Jurkat, Clone E6-1 (cell line): ENCODE data around the gene PDXP. TPM values are rescaled to one million over a fixed set of nuclear protein-coding genes. Genes with fewer than 3 reads are reported as not detected.
"Not testable (repeated sequence)": the region's sequence is repeated elsewhere in the genome, so short reads cannot be mapped to it uniquely, and the experiment has no call there.

ENCODE experiments used
- DNase-seq: peaks from one replicate; pipeline ENCODE4 v3.0.0-alpha.2; 2011; ENCODE audit warnings: low read depth, low spot score
- H3K4me3 ChIP-seq: 2 replicates; pipeline ENCODE4 v1.5.1; 2011; ENCODE audit warnings: mild to moderate bottlenecking, low read length, control low read depth, moderate library complexity
- polyA plus RNA-seq: library from polyadenylated mRNA; unstranded; fragments of >200 nt; gene quantifications from one replicate; pipeline ENCODE4 v1.2.1, GENCODE V29; 2012; ENCODE audit warnings: missing spikeins; ENCODE audit not compliant: insufficient read length, insufficient read depth

Gene PDXP, protein sequence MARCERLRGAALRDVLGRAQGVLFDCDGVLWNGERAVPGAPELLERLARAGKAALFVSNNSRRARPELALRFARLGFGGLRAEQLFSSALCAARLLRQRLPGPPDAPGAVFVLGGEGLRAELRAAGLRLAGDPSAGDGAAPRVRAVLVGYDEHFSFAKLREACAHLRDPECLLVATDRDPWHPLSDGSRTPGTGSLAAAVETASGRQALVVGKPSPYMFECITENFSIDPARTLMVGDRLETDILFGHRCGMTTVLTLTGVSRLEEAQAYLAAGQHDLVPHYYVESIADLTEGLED
- polyA plus RNA-seq: 71.3 TPM

DNA sequence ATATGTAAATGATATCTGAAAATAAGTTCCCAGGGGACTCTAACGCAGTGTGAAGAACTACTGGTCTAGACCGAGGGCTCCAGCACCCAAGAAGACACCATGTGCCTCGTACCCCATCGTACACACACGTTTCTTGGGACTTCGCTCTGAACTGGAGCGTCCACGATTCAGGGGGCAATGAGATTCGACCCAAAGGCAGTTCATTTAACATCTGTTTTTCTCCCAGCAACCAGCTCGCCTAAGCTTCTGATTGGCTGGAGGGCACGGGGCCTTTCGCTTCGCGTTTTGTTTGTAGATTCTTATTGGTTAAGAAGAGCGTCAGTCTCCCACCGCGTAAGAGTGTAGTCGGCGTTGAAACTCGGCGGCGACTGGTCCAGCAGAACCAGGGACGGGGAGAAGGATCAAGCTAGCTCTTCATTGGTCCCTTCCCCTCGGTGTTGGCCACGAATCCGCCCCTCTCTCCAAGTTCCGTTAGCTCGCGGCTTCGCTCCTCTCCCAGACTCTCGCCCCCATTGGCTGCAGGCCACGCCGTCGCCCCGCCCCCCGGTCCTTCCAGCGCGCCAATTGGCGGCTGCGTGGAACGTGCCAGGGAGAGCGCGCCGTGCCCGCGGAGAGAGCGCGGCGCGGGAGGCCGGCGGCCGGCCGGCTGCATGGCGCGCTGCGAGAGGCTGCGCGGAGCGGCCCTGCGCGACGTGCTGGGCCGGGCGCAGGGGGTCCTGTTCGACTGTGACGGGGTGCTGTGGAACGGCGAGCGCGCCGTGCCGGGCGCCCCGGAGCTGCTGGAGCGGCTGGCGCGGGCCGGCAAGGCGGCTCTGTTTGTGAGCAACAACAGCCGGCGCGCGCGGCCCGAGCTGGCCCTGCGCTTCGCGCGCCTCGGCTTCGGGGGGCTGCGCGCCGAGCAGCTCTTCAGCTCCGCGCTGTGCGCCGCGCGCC, at the start of gene PDXP:
PDXP (plus strand) TSS at position 591 of the 933 bp plus-strand sequence; CDS start at position 651, 60 bp downstream.
- peak; percentile 100 for DNase-seq
- H3K4me3 ChIP-seq: peak within 1 kb of the TSS; percentile 86

DNA sequence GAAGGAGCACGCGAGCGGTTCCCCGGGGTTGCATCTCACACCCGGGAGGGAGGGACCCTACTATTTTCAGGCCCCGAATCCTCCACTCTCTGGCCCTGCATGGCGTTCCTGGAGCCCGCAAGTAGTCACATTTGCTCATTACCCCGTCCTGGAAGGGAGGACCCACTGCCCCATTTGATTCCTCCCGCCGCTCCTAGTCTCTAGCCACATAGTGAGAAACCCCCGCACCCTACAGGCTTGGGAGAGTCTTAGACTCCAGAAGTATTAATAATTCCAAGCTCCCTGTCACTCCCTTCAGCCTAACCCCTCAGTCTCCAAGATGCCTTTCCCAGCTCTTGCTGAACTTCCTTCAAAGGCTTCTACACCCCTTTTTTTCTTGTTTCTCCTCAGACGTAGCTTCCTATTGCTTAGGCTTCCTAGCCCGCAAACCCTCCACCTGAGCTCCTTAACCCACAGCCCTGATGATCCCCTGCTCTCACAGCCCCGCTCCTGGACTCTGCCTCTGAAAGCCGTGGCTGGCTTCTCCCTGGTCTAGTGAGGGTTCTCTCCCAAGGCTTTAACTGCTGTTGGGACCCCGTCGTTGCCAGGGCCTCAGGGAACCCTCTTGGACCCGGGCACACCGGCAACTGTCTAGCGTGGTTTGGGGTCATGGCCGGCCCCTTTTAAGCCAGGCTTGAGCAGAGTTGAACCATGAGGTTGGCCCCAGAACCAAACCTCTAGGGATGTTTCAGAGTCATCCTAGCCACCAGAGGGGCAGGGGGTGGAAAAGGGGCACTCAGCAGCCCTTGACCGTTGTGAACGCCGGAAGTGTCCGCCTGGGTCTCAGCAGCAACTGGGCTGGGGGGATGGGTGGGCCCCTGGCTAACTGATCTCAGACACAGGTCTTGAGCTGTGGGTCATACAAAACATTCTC, 49.0 kb upstream of the PDXP start:
- peak overlapping the region; percentile 92 for H3K4me3 ChIP-seq
- no peak for DNase-seq

DNA sequence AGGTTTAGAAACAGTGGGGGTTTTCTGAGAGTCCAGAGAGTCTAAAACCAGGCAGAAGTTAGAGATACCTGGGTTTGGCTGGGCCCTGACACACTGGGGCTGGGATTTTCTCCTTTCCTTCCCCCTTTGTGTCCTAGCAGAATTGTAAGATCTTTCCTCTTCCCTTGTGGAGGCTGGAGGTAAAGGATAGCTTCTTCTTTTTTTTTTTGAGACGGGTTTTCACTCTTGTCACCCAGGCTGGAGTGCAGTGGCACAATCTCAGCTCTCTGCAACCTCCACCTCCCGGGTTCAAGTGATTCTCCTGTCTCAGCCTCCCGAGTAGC, 48.4 kb upstream of the PDXP start:
- H3K4me3 ChIP-seq: peak overlapping the region; percentile 92
- DNase-seq: not testable (repeated sequence)

- DNase-seq: no peak
- no peak overlapping the region for H3K4me3 ChIP-seq
Measured at GRCh38 chr22:37610480-37611129, 47.9 kb upstream of the PDXP start.

DNA sequence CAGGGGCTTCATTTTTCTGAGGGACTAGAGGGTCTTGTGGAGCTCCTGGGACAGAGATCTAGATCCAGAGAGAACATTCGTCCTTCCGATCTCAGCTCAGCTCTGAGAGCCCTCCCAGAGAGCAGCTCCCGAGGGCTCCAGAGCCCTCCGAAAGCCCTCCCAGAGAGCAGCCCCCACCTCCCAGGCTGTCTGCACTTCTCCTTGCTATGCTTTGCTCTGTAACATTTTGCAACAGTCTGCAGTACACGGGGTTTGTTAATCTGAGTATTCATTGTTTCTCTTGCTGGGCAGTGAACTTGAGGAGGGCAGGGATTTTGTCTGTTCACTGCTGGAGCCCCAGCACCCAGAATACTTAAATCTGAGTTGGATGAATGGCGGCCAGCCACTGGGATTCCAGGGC, 47.3 kb upstream of the PDXP start:
- no peak for DNase-seq
- H3K4me3 ChIP-seq: no peak overlapping the region

DNA sequence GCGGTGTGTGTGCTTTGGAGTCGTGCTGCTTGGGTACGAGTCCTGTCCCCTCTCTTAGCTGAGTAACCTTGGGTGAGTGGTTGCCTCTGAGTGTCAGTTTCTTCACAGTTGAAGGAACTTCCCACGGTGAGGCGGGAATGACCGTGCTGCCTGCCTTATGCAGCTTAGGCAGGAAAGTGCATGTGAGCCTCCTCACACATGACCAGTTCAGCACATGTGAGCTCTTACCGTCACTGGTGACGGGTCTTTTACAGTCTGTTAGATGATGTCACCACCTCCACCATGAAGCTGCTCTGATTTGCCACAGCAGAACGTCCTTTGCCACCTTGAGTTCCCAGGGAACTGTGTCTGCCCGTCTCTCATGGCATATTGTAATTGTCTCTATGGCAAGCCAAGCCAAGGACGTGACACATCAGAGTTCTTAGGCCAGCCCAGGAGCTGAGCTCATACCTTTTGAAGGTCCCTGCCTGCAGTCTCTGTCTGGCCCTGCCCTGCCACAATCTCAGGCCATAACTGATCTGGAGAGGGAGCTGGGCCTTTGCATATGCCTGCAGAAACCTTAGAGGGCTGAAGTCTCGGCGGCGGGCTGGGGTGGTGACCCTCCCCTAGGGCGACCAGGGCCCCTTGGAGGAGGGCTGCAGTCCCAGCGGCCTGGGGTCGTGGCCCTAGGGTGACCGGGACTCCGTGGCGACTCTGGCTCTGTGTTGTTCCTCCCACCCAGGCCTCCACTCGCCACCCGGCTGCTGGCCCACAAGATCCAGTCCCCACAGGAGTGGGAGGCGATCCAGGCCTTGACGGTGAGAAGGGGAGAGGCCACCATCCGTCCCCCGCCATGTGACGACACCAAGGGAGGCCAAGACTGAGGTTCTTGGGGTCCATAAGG, 42.1 kb upstream of the PDXP start:
- H3K4me3 ChIP-seq: no peak overlapping the region
- DNase-seq: no peak

DNA sequence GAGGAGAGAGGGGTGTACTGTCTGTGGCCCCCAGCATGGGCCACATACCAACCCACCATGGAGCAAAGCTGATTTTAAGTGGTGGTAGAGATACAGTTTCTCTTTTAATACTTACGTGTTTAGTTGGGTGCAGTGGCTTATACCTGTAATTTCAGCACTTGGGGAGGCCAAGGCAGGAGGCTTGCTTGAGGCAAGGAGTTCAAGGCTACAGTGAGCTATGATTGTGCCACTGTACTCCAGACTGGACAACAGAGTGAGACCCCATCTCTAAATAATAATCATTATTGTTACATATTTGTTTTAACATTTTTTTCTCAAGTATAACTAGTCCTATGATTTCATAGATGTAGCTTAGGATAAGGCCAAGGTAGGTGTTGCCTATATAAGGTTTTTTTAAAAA, 41.1 kb upstream of the PDXP start:
- no peak overlapping the region for H3K4me3 ChIP-seq
- DNase-seq: no peak

- H3K4me3 ChIP-seq: no peak overlapping the region
- no peak for DNase-seq
Measured at GRCh38 chr22:37618072-37618656, 40.4 kb upstream of the PDXP start.

- no peak overlapping the region for H3K4me3 ChIP-seq
- DNase-seq: no peak
Measured at GRCh38 chr22:37618674-37619073, 39.8 kb upstream of the PDXP start.

GRCh38 chr22:37619991-37620390, 38.5 kb upstream of the PDXP start:
- H3K4me3 ChIP-seq: no peak overlapping the region
- DNase-seq: no peak

DNA sequence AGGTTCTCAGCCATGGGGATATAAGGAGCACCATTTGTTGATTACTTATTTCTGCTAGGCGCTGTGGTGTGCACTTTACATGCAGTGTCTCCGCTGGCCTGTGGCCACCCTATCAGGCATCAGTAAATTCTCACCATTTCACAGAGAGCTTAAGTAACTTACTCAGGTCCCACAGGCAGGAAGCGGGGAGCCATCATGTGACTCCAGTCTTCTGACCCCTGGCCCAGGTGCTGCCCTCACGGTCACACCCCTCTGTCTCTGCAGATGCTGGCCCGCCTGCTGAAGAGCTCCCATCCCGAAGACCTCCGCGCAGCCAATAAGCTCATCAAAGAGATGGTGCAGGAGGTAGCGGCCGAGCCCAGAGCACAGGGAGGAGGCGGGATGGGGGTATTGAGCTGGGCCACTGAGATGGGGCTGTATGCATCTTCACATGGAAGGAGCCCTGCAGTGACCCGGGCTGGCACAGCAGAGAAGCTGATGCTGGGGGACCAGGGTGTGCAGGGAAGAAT, 37.1 kb upstream of the PDXP start:
- H3K4me3 ChIP-seq: no peak overlapping the region
- no peak for DNase-seq

DNA sequence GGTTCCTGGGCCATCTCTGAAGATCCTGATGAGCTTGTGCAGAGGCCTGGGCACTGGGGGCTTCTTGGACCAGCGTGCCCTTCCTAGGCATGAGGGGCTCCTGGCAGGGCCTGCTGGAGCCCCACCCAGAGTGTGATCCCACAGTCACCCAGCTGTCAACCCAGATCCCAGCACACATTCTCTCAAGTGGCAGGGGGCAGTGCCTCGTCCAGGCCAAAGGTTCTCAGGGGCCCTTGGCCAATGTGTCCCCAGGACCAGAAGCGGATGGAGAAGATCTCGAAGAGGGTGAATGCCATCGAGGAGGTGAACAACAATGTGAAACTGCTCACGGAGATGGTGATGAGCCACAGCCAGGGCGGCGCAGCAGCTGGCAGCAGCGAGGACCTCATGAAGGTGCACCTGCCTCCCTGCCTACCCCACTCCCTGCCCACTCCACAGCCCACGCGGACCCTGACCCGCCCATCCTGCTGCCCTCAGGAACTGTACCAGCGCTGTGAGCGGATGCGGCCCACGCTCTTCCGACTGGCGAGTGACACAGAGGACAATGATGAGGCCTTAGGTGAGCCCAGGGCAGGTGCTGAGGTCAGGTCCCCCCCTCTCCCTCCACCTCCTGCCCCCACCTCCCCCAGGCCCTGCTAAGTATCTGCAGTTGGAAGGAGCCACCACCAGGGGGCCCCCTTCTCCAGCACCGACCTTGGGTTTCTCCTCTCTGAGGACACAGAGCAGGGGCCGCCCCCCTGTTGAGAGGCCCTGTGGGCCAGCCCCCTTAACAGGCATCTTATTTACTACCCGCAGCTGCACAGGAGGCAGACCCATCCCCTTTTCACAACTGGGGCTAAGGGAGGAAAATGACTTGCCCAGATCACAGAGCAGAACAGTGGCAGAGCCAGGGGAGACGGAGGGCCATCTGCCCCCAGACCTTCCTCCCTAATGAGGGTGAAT, 35.2 kb upstream of the PDXP start:
- no peak overlapping the region for H3K4me3 ChIP-seq
- no peak for DNase-seq

DNA sequence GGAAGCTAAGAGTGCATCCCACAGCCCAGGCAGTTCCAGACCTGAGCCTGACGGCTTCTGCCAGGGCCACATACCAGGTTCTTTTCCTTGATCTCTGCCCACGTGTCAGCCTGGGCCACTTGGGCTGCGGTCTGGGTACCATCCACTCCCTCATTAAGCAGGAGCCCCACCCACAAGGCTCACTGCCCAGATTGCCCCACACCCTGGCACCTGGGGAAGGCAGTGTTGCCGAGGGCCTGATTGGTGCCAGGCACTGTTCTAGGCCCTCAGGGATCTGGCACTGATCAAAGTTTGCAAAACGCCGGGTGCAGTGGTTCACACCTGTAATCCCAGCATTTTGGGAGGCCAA, 34.5 kb upstream of the PDXP start:
- no peak for DNase-seq
- H3K4me3 ChIP-seq: no peak overlapping the region

GRCh38 chr22:37624876-37625275, 33.6 kb upstream of the PDXP start:
- no peak for DNase-seq
- H3K4me3 ChIP-seq: no peak overlapping the region

DNA sequence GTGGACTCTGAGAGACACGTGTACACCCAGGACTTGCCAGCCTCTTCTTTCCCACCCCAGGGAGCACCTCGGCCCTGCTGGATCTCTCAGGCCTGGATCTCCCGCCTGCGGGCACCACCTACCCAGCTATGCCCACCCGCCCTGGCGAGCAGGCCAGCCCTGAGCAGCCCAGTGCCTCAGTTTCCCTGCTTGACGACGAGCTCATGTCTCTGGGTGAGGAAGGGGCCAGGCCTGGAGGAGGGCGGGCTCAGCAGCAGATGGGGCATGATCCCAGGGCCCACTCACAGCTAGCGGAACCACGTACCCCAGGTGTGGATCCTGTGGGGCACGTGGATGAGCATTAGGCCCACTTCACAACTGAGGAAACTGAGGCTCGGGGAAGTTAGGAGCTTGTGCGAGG, 32.8 kb upstream of the PDXP start:
- no peak for DNase-seq
- no peak overlapping the region for H3K4me3 ChIP-seq

GRCh38 chr22:37626144-37626543, 32.4 kb upstream of the PDXP start:
- DNase-seq: no peak
- no peak overlapping the region for H3K4me3 ChIP-seq
